ENCODE measurements around the gene PIGM. TPM values are rescaled to one million over a fixed set of nuclear protein-coding genes. Genes with fewer than 3 reads are reported as not detected.
A peak's percentile ranks its signal among the peaks of the same experiment; 100 is the strongest.

Gene PIGM
- total and polyA plus RNA-seq, 2 of the 13 experiments (the other 11 are each of a cell fraction or from before 2014, with no cell fraction given) = 3.4 to 4.6 TPM

- TF ChIP-seq SP5 (CRISPR knock-in tag; IDR thresholded peaks at IDR 0.05; ENCODE audit: borderline replicate concordance, low read depth) (peak; percentile 40; the same call in 1 of the 2 replicates), HOXA9 (CRISPR knock-in tag; IDR thresholded peaks at IDR 0.05; ENCODE audit: borderline replicate concordance) (no peak), ZNF839 (CRISPR knock-in tag; IDR thresholded peaks at IDR 0.05; ENCODE audit: borderline replicate concordance) (no peak), NCOA2 (CRISPR knock-in tag; IDR thresholded peaks at IDR 0.05) (no peak), ZNF121 (CRISPR knock-in tag; IDR thresholded peaks at IDR 0.05) (peak; percentile 97), REST (IDR thresholded peaks at IDR 0.05; ENCODE audit: borderline replicate concordance in 1 of 2, low read depth in 1 of 2, low read length in 2 of 2) (no peak), ZNF740 (CRISPR knock-in tag; IDR thresholded peaks at IDR 0.05) (no peak), HNF4A (CRISPR knock-in tag; IDR thresholded peaks at IDR 0.05) (peak; percentile 49; the same call in 1 of the 2 replicates), ZNF20 (CRISPR knock-in tag; IDR thresholded peaks at IDR 0.05) (no peak), SMC3 (IDR thresholded peaks at IDR 0.05; ENCODE audit: low read length) (no peak), CENPBD1 (CRISPR knock-in tag; IDR thresholded peaks at IDR 0.05; ENCODE audit: borderline replicate concordance, low read depth) (no peak), BCL6 (CRISPR knock-in tag; IDR thresholded peaks at IDR 0.05) (no peak), ZBTB1 (CRISPR knock-in tag; IDR thresholded peaks at IDR 0.05; ENCODE audit: borderline replicate concordance) (no peak), ETV6 (CRISPR knock-in tag; conservative IDR thresholded peaks at IDR 0.05) (no peak), ZNF501 (CRISPR knock-in tag; IDR thresholded peaks at IDR 0.05) (no peak), ZNF317 (CRISPR knock-in tag; IDR thresholded peaks at IDR 0.05) (no peak), PATZ1 (CRISPR knock-in tag; IDR thresholded peaks at IDR 0.05) (peak; percentile 44), KAT7 (CRISPR knock-in tag; IDR thresholded peaks at IDR 0.05; ENCODE audit: borderline replicate concordance) (no peak), GMEB1 (CRISPR knock-in tag; IDR thresholded peaks at IDR 0.05; ENCODE audit: borderline replicate concordance) (no peak)
These were observed 15.6 kb upstream of the PIGM start (continued) for GRCh38 chr1:160047111-160047991.
